OCI-LY7 (cell line): Measurements from ENCODE around the gene FASLG.

ENCODE experiments used
- EZH2phosphoT487 ChIP-seq: fragments of 200-600 bp; sonication (generic); IDR thresholded peaks from 2 replicates; pipeline ENCODE4 v1.6.1; 2018; ENCODE audit warnings: low read depth, borderline replicate concordance, mild to moderate bottlenecking, mixed run types, antibody characterized with exemption, low read length, moderate library complexity, mixed read lengths
- TF ChIP-seq, protein P1 (sequence below): fragments of 200-600 bp; sonication (generic); conservative IDR thresholded peaks from 2 replicates; pipeline ENCODE4 v1.5.1; 2014; ENCODE audit warnings: mild to moderate bottlenecking, antibody characterized with exemption, low read length, moderate library complexity, mixed read lengths

DNA sequence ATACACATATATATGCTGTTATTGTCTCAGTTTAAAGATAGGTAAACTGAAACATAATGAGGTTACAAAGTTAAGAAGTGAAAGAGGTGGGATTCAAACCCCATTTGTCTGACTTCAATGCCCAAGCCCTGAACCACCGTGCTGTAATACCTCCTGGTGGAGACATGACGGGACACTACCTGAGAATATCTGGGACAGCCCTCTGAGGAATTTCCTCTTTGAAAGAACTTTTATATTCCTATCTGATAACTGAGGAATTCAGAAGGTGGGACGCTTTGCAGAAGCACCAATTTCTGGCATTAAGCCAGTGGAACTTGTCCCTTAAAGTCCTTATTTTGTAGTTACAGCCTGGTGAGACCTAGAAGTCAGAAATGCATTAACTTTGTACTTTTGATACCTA lies 32.1 kb upstream of the FASLG start:
- TF ChIP-seq, protein P1, sequence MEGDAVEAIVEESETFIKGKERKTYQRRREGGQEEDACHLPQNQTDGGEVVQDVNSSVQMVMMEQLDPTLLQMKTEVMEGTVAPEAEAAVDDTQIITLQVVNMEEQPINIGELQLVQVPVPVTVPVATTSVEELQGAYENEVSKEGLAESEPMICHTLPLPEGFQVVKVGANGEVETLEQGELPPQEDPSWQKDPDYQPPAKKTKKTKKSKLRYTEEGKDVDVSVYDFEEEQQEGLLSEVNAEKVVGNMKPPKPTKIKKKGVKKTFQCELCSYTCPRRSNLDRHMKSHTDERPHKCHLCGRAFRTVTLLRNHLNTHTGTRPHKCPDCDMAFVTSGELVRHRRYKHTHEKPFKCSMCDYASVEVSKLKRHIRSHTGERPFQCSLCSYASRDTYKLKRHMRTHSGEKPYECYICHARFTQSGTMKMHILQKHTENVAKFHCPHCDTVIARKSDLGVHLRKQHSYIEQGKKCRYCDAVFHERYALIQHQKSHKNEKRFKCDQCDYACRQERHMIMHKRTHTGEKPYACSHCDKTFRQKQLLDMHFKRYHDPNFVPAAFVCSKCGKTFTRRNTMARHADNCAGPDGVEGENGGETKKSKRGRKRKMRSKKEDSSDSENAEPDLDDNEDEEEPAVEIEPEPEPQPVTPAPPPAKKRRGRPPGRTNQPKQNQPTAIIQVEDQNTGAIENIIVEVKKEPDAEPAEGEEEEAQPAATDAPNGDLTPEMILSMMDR, result no peak
- TF ChIP-seq EZH2phosphoT487, result no peak
